A673 (cell line): ENCODE results near the gene TMEM178A. TPM values are rescaled to one million over a fixed set of nuclear protein-coding genes. Genes with fewer than 3 reads are reported as not detected.

Experiments used
- BruUV-seq: library from RNA; stranded (reverse); fragments of 400-500 nt; replicated peaks from 2 replicates; lab custom pipeline; 2021; lab: Mats Ljungman, UMichigan
- CTCF ChIA-PET: fragments of 300-600 bp; sonication (Branson Sonifier 250); formaldehyde crosslinking; loops from one replicate; lab custom pipeline; 2022; ENCODE audit warnings: antibody characterized with exemption; lab: Charles Lee
- POLR2A ChIA-PET: fragments of 300-600 bp; sonication (Branson Sonifier 250); formaldehyde crosslinking; loops from one replicate; lab custom pipeline; 2022; ENCODE audit warnings: antibody characterized with exemption; ENCODE audit not compliant: low non-redundant PET; lab: Charles Lee
- DNase-seq: peaks from one replicate; pipeline ENCODE4 v3.0.0-alpha.2; 2015; ENCODE audit warnings: low spot score
- H3K27ac ChIP-seq: fragments of 200-600 bp; sonication (generic); 2 replicates; pipeline ENCODE4 v1.5.1; 2016; ENCODE audit warnings: mixed run types, low read depth, mild to moderate bottlenecking, mixed read lengths, antibody characterized with exemption, low read length; ENCODE audit not compliant: poor library complexity, severe bottlenecking
- H3K27me3 ChIP-seq: fragments of 200-600 bp; sonication (generic); replicated peaks from 2 replicates; pipeline ENCODE4 v1.6.1; 2017; ENCODE audit warnings: mixed run types, low read depth, mild to moderate bottlenecking, mixed read lengths, antibody characterized with exemption, low read length; ENCODE audit not compliant: insufficient read depth, poor library complexity
- H3K36me3 ChIP-seq: fragments of 200-600 bp; sonication (generic); 2 replicates; pipeline ENCODE4 v1.6.1; 2016; ENCODE audit warnings: mixed run types, mild to moderate bottlenecking, mixed read lengths, antibody characterized with exemption, low read length; ENCODE audit not compliant: insufficient read depth, poor library complexity, severe bottlenecking
- H3K4me1 ChIP-seq: fragments of 200-600 bp; sonication (generic); 2 replicates; pipeline ENCODE4 v1.6.1; 2017; ENCODE audit warnings: mixed run types, mild to moderate bottlenecking, mixed read lengths, antibody characterized with exemption, low read length; ENCODE audit not compliant: insufficient read depth, poor library complexity, severe bottlenecking
- H3K4me3 ChIP-seq: fragments of 200-600 bp; sonication (generic); 2 replicates; pipeline ENCODE4 v1.5.1; 2016; ENCODE audit warnings: low read depth, mixed run types, mild to moderate bottlenecking, mixed read lengths, low read length; ENCODE audit not compliant: poor library complexity, severe bottlenecking
- H3K9me3 ChIP-seq: fragments of 200-600 bp; sonication (generic); 2 replicates; pipeline ENCODE4 v1.6.1; 2016; ENCODE audit warnings: mixed run types, low read depth, mild to moderate bottlenecking, mixed read lengths, antibody characterized with exemption, low read length; ENCODE audit not compliant: poor library complexity, severe bottlenecking
- EZH2 ChIP-seq: fragments of 200-600 bp; sonication (generic); IDR thresholded peaks from 2 replicates; pipeline ENCODE4 v1.6.1; 2017; ENCODE audit warnings: borderline replicate concordance, low read depth, mild to moderate bottlenecking, mixed read lengths, antibody characterized with exemption, low read length; ENCODE audit not compliant: poor library complexity, severe bottlenecking
- intact Hi-C: fragments of 100-400 bp; cut with micrococcal nuclease; formaldehyde crosslinking; loops from one replicate; pipeline ENCODE4 v1.10.0; 2022; ENCODE audit not compliant: unreplicated experiment
- total RNA-seq: library from RNA; stranded (reverse); gene quantifications from 2 replicates; pipeline ENCODE4 v1.2.3, GENCODE V29; 2021
- TF ChIP-seq, protein P1 (sequence below): fragments of 300-800, 200-600 bp; sonication (generic); conservative IDR thresholded peaks from 2 replicates; pipeline ENCODE4 v1.5.1; 2017; ENCODE audit warnings: low read depth, mild to moderate bottlenecking, antibody characterized with exemption, low read length, moderate library complexity, mixed read lengths

TMEM178A gene
- total RNA-seq, 1 experiment from 2014 or later = 0.21 TPM

DNA sequence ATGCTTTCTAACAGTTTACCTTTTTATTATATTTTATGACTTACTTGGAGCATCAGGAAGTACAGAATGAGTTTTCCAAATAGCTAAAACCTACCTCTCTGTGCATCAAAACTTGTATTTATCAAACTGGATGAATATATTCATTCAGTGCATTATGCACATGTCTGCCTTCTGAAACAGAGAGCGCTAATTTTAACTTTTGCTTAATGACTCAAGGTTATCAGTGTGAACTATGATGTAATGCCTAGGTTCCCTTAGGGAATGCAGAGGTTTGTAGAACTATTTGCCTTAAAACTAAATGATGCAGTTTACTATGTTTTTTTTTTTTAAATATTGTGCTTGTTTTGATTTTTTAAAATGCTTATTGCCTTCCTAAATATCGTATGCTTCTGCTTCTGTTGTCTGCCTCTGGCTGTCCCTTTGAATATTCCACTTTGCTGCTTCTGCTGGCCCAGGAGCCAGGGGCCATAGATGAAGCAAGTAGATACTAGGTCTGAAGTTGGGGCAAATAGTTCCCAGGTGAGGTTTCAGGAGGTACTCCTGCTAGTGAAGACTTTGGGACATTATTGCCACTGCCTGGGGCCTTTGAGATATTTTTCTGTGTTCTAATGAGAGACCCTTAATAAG, 16.5 kb downstream of the TMEM178A start:
- H3K27me3 ChIP-seq = peaks cover 6% of the 10 kb centered on the region
- no TSS peak for BruUV-seq
- DNase-seq = no peak
- ChIA-PET CTCF (no interaction called here), POLR2A (no interaction called here)
- no peak overlapping the region for H3K4me3 ChIP-seq
- H3K36me3 ChIP-seq = no peaks in the 10 kb centered on the region
- no peaks in the 10 kb centered on the region for H3K4me1 ChIP-seq
- TF ChIP-seq, protein P1, sequence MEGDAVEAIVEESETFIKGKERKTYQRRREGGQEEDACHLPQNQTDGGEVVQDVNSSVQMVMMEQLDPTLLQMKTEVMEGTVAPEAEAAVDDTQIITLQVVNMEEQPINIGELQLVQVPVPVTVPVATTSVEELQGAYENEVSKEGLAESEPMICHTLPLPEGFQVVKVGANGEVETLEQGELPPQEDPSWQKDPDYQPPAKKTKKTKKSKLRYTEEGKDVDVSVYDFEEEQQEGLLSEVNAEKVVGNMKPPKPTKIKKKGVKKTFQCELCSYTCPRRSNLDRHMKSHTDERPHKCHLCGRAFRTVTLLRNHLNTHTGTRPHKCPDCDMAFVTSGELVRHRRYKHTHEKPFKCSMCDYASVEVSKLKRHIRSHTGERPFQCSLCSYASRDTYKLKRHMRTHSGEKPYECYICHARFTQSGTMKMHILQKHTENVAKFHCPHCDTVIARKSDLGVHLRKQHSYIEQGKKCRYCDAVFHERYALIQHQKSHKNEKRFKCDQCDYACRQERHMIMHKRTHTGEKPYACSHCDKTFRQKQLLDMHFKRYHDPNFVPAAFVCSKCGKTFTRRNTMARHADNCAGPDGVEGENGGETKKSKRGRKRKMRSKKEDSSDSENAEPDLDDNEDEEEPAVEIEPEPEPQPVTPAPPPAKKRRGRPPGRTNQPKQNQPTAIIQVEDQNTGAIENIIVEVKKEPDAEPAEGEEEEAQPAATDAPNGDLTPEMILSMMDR = no peak
- TF ChIP-seq EZH2 = no peak
- no peaks in the 10 kb centered on the region for H3K9me3 ChIP-seq
- no peak overlapping the region for H3K27ac ChIP-seq
- intact Hi-C loops = no loop called here

DNA sequence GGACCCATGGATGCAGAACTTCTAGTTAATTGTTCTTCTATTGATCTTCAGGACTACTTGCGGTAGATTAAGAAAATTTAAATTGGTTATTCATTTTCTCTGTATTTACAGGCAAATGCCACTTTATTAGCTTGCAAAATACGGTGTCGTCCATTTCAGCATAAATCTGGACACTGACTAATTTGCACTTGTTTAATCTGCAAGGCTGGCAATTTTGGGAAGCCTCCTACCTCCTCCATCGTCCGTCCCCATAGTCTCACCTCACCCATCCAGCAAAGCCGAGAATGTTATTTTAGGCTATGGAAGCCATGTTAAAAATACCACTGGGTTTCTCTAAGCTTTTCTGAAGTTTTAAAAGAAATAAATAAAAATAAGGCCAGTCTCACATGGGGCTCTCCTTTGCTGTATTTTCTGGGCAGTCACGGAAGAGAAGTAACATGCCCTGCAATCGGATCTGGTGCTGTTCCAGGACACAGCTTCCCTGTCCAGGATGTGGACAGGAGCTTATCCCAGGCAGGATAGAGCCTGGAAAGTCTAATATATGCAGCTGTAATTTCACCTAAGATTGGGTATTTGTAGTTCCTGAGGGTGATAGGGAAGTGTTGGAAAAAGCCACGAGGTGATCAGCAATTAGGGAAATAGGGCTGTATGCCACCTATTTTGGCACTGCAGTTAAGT, 17.4 kb downstream of the TMEM178A start:
- POLR2A ChIA-PET = no interaction called here
- DNase-seq = no peak
- no peaks in the 10 kb centered on the region for H3K27me3 ChIP-seq
- no peaks in the 10 kb centered on the region for H3K36me3 ChIP-seq
- intact Hi-C loops = no loop called here
- no peak overlapping the region for H3K27ac ChIP-seq
- no peaks in the 10 kb centered on the region for H3K9me3 ChIP-seq
- BruUV-seq = no TSS peak
- CTCF ChIA-PET = no interaction called here
- no peaks in the 10 kb centered on the region for H3K4me1 ChIP-seq
- TF ChIP-seq EZH2 = no peak
- no peak overlapping the region for H3K4me3 ChIP-seq

DNA sequence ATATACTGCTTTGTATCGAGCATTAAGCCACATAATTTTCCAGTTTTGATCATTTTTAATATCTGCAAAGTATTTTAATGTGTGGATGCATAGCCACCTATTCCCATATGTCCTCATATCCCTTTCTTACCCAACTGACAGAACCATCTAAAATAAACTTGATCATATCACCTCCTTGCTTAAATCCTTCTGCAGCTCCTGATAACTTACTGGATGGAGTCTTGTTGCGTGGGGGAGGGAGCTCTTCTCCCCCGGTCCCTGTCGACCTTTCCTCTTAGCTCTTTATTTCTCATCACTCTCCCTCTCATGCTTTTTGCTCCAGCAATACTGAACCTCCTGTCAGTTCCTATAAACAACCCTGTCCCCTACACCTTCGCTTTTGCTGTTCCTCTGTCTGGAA, 18.7 kb downstream of the TMEM178A start:
- Histone ChIP-seq H3K27me3 (no peaks in the 10 kb centered on the region), H3K36me3 (no peaks in the 10 kb centered on the region), H3K9me3 (no peaks in the 10 kb centered on the region), H3K27ac (no peak overlapping the region), H3K4me3 (no peak overlapping the region), H3K4me1 (no peaks in the 10 kb centered on the region)
- no peak for TF ChIP-seq EZH2
- TF ChIP-seq, protein P1 = no peak
- intact Hi-C loops = no loop called here
- BruUV-seq = no TSS peak
- ChIA-PET CTCF (no interaction called here), POLR2A (no interaction called here)
- DNase-seq = no peak
